ENCODE data around the gene LGALS4.

Gene LGALS4

GRCh38 chr19:38836983-38837626 is 24.4 kb upstream of the LGALS4 start:
- no peak for TF ChIP-seq CTCF (IDR thresholded peaks at IDR 0.05; ENCODE audit: low read depth, low read length, missing control alignments)
- no peak for DNase-seq (ENCODE audit: low read depth)
- no peak overlapping the region for H3K4me3 ChIP-seq (ENCODE audit: low read depth, low read length)

GRCh38 chr19:38836159-38836982 is 23.6 kb upstream of the LGALS4 start:
- H3K4me3 ChIP-seq (ENCODE audit: low read depth, low read length), result no peak overlapping the region
- DNase-seq (ENCODE audit: low read depth), result no peak
- TF ChIP-seq CTCF (IDR thresholded peaks at IDR 0.05; ENCODE audit: low read depth, low read length, missing control alignments), result no peak

- no peak overlapping the region for H3K4me3 ChIP-seq (ENCODE audit: low read depth, low read length)
- no peak for DNase-seq (ENCODE audit: low read depth)
- no peak for TF ChIP-seq CTCF (IDR thresholded peaks at IDR 0.05; ENCODE audit: low read depth, low read length, missing control alignments)
Measured at GRCh38 chr19:38834590-38834989, 21.8 kb upstream of the LGALS4 start.

GRCh38 chr19:38834104-38834490 is 21.4 kb upstream of the LGALS4 start:
- TF ChIP-seq CTCF (IDR thresholded peaks at IDR 0.05; ENCODE audit: low read depth, low read length, missing control alignments), result no peak
- no peak for DNase-seq (ENCODE audit: low read depth)

GRCh38 chr19:38833092-38833425 is 20.3 kb upstream of the LGALS4 start:
- DNase-seq (ENCODE audit: low read depth), result no peak
- H3K4me3 ChIP-seq (ENCODE audit: low read depth, low read length), result no peak overlapping the region
- TF ChIP-seq CTCF (IDR thresholded peaks at IDR 0.05; ENCODE audit: low read depth, low read length, missing control alignments), result no peak

More at GRCh38 chr19:38834104-38834490, 21.4 kb upstream of the LGALS4 start:
- H3K4me3 ChIP-seq (ENCODE audit: low read depth, low read length), result no peak overlapping the region

DNA sequence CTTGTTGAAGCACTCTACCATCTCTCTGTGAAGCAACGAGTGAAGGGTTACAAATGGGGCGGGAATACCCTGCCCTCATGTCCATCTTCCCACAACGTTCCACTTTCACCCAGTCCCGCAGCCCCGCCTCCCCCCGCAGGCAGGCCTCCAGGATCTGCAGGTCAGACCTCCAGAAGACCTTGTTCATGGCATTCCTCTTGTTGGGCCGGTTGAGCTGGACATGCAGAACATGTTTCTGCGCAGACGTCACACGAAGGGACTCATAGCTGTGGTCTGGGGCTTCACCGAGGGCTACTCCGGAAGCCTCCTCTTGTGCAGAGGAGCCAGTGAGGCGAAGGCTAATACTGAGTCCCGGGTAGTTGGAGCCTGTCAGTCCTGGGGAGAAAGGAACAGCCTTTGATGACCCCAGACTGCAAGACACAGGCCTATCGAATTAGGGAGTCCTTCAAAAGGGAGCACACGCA is 18.4 kb upstream of the LGALS4 start:
- H3K4me3 ChIP-seq (ENCODE audit: low read depth, low read length), result peak overlapping the region; percentile 83
- no peak for TF ChIP-seq CTCF (IDR thresholded peaks at IDR 0.05; ENCODE audit: low read depth, low read length, missing control alignments)
- no peak for DNase-seq (ENCODE audit: low read depth)

Measured in GM12864 (cell line).